Heart right ventricle (tissue), 16 donors: Measurements from ENCODE around the gene F11. TPM values are rescaled to one million over a fixed set of nuclear protein-coding genes. Genes with fewer than 3 reads are reported as not detected.
"Not testable (repeated sequence)": the region's sequence is repeated elsewhere in the genome, so short reads cannot be mapped to it uniquely, and the experiment has no call there.

Experiments
- ATAC-seq, 8 donors: fragments of 200-7000 bp; cut with Tn5 transposase; one replicate each; pipeline ENCODE4 v1.9.1; 2020; ENCODE audit warnings: mild to moderate bottlenecking in 8 of 8, moderate library complexity in 8 of 8, moderate number of reproducible peaks in 1 of 8
- DNase-seq, 2 donors: peaks; one replicate each; pipeline ENCODE4 v3.0.0-alpha.2; 2020
- H3K27ac ChIP-seq, 10 donors: fragments of 200-600 bp; sonication (generic) in 2 of 10; one replicate each; pipeline versions ENCODE4 v1.5.0 to v1.8.0; 2020 to 2022; ENCODE audit warnings: mild to moderate bottlenecking in 3 of 10
- H3K27me3 ChIP-seq, 7 donors: fragments of 200-600 bp; one replicate each; pipeline ENCODE4 v1.8.0; 2021 to 2022; ENCODE audit warnings: mild to moderate bottlenecking in 2 of 7
- H3K36me3 ChIP-seq, 9 donors: fragments of 200-600 bp; sonication (generic) in 1 of 9; one replicate each; pipeline versions ENCODE4 v1.5.0 to v1.8.0; 2020 to 2022; ENCODE audit warnings: mild to moderate bottlenecking in 2 of 9
- H3K4me1 ChIP-seq, 9 donors: fragments of 200-600 bp; sonication (generic) in 1 of 9; one replicate each; pipeline versions ENCODE4 v1.5.0 to v1.8.0; 2020 to 2022; ENCODE audit warnings: mild to moderate bottlenecking in 4 of 9
- H3K4me3 ChIP-seq, 10 donors: fragments of 200-600 bp; sonication (generic) in 2 of 10; one replicate each; pipeline versions ENCODE4 v1.5.0 to v1.8.0; 2020 to 2022; ENCODE audit warnings: mild to moderate bottlenecking in 7 of 10, moderate library complexity in 2 of 10
- H3K9me3 ChIP-seq, 11 donors: fragments of 200-600 bp in 10 of 11; sonication (generic) in 2 of 11; one replicate each; pipeline versions ENCODE4 v1.5.0 to v1.8.0; 2013 to 2022; ENCODE audit warnings: mild to moderate bottlenecking in 2 of 11, control low read depth in 1 of 11, moderate library complexity in 1 of 11
- WGBS, 2 donors: extraction: QIAGEN DNeasy Blood & Tissue Kit; methylation state at CpG; one replicate each; pipeline ENCODE4 v1.1.7; 2013; ENCODE audit warnings: inconsistent platforms in 1 of 2; 5-methylcytosine and 5-hydroxymethylcytosine counted together
- intact Hi-C, 10 donors: fragments of 100-400 bp; cut with DNase I; formaldehyde crosslinking; loops; one replicate each; pipeline versions ENCODE4 v1.11.1 to v1.14.2; 2022
- polyA plus RNA-seq, 2 donors: library from polyadenylated mRNA; stranded (reverse); fragments of 200-250 nt; gene quantifications; one replicate each; pipeline ENCODE4 v1.2.3, GENCODE V29; 2013
- total RNA-seq, 10 donors: library from RNA; stranded (reverse); fragmentation: NEBNext Ultra II Directional in 3 of 10; extraction: Animal tissue kit (Norgen Biotek cat#: 25700) in 3 of 10; gene quantifications; one replicate each; pipeline versions ENCODE4 v1.2.1 to v1.2.4, GENCODE V29; 2021 to 2023
- TF ChIP-seq, protein P1 (sequence below), 9 donors: fragments of 200-600 bp; sonication (generic) in 2 of 9; IDR thresholded peaks; one replicate each; pipeline versions ENCODE4 v1.5.0 to v1.8.0; 2021 to 2022; ENCODE audit warnings: antibody characterized with exemption in 9 of 9, mild to moderate bottlenecking in 5 of 9, moderate library complexity in 1 of 9
- donor health status: Arrhythmogenic right ventricular cardiomyopathy.
- donor health status: ischemic (EF 13 %, LVEDD 7.1; RV severe dilation, severe dysfunction).
- donor health status: healthy with polysubstance abuse.
- donor health status: DM: no; HTN: yes; CAD: no.
- donor health status: DM: no; HTN: no; CAD: no.
- donor health status: ischemic (EF 25% LVEDD 6.9; RV normal size, moderate dysfunction).
- donor health status: ischemic (EF 25% LVEDD 5.7; RV mildly dilated, moderate dysfunction).
- donor health status: healthy.
- donor health status: DM: yes; HTN: yes; CAD: no.
- donor health status: Ischemic cardiomyopathy.
- donor health status: ischemic (EF 35%, LVEDD 5.7; RV mildly dilated, moderate dysfunction).
- donor health status: nonischemic (EF 11% LVEDD 7.7; RV severe dilation, severe dysfunction).
- donor health status: DM: yes; HTN: yes; CAD: no.
- donor health status: PGD.
- donor health status: ischemic (EF 29% LVEDD 5.4; RV normal size, mild dysfunction).
- donor health status: nonischemic (EF 23%, LVEDD 6.1; RV moderate dilation, normal function).

The F11 gene
- total and polyA plus RNA-seq, 12 donors, result 0.09 to 0.37 (median 0.16) TPM; not detected in 9

DNA sequence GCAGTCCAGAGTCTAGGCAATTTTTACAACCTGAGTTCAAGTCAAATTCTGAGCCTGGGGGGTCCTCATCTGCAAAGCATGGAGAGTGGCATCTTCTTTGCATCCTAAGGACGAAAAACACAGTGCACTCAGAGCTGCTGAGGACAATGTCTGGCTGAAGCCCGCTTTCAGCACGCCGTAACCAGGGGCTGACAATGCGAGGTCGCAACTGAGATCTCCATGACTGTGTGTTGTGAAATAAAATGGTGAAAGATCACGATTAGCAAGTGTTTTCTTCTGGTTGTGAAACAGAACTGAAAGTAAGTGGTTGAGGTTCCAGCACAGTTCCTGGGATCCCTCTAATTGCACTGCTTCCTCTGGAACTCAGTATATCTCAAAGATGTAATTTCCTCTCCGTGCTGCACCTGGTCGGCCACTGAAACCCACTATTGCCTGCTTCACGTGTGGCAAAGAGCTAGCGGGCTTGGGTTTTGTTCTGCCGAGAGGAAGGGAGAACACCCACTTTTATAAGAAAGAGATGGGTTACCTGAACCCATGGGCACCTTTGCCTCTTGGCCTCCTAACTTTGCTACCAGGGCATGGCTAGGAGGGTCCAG, 7.7 kb upstream of the F11 start:
- H3K27ac ChIP-seq, result no peak overlapping the region
- H3K36me3 ChIP-seq, result peaks cover 0 to 45% (median 0%) of the 10 kb centered on the region in 9 donors
- WGBS, 2 donors, result 89 to 91% methylated on average over 12 of the region's 12 CpGs
- H3K4me3 ChIP-seq, result no peak overlapping the region
- H3K27me3 ChIP-seq, result no peaks in the 10 kb centered on the region
- peaks cover 0 to 4% (median 0%) of the 10 kb centered on the region in 9 donors for H3K4me1 ChIP-seq
- TF ChIP-seq, protein P1, sequence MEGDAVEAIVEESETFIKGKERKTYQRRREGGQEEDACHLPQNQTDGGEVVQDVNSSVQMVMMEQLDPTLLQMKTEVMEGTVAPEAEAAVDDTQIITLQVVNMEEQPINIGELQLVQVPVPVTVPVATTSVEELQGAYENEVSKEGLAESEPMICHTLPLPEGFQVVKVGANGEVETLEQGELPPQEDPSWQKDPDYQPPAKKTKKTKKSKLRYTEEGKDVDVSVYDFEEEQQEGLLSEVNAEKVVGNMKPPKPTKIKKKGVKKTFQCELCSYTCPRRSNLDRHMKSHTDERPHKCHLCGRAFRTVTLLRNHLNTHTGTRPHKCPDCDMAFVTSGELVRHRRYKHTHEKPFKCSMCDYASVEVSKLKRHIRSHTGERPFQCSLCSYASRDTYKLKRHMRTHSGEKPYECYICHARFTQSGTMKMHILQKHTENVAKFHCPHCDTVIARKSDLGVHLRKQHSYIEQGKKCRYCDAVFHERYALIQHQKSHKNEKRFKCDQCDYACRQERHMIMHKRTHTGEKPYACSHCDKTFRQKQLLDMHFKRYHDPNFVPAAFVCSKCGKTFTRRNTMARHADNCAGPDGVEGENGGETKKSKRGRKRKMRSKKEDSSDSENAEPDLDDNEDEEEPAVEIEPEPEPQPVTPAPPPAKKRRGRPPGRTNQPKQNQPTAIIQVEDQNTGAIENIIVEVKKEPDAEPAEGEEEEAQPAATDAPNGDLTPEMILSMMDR (IDR thresholded peaks at IDR 0.05), result no peak
- intact Hi-C loops, result no loop called here
- DNase-seq, result no peak
- no peak for ATAC-seq
- no peaks in the 10 kb centered on the region for H3K9me3 ChIP-seq

DNA sequence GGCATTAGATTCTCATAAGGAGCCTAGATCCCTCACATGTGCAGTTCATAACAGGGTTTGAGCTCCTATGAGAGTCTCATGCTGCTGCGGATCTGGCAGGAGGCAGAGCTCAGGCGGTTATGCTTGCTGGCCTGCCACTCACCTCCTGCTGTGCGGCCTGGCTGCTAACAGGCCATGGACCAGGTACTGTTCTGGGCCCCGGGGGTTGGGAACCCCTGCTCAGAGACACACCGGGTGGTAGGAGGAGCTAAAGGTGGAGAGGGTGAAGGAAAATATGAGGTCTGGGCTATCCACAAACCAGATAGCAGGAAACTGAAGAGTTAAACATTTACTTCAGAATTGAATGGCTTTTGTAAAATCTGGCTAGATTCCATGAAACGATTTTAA, 5.9 kb upstream of the F11 start:
- no peak for ATAC-seq
- WGBS, 2 donors, result 77 to 88% methylated on average over 6 of the region's 6 CpGs
- H3K4me1 ChIP-seq, result peaks cover 0 to 4% (median 0%) of the 10 kb centered on the region in 9 donors

DNA sequence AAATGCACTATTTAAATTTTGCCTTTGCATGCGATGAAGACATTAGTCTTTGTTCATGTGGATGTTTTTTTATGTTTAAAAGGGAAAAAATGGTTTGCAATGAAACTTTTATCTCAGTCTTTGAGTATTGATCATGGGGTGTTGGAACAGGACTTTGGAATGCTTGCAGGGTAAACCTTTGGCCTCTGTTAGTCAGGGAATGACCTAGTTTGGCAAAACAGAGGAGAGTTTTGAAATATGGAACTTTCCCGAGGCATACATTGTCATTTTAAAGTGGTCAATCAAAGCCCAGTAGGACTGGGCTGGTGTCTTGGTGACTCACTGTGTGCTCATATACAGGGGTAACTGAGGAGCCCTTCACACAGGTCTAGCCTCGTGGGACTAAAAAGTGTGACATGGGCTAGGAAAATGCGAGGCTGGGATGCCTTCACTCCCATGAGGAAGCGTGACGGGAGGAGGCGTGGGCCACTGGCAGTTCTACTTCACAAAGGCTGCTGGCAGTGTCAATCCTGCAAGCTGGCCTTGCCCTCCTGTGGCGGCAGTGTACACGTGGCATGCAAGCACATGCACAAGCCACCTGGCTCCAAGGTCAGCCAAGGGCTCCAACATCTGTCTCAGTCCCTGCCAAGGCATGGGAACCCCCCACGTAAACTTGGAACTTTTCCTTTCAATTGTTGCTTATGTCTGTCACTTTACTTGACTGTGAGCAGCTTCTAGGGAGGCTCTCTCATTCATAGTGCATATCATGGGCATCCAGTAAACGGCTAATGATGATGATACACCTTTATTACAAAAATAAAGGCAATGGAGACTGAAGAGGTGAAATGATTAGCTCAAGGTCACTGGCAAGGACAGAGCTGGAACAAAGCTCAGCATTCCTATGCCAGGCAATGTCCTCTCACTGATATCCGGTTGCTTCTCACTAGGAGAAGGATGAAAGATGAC, 5.2 kb upstream of the F11 start:
- ATAC-seq (peak in 3 of 8 donors; percentile 34 to 63 (median 35)), DNase-seq (no peak)
- 74% methylated on average over 12 of the region's 12 CpGs for WGBS, 2 donors
- Histone ChIP-seq H3K4me3 (no peak overlapping the region), H3K27me3 (peaks cover 0 to 11% (median 0%) of the 10 kb centered on the region in 7 donors), H3K36me3 (peaks cover 0 to 30% (median 0%) of the 10 kb centered on the region in 9 donors), H3K9me3 (no peaks in the 10 kb centered on the region), H3K4me1 (peaks cover 0 to 4% (median 0%) of the 10 kb centered on the region in 9 donors), H3K27ac (no peak overlapping the region)
- intact Hi-C loops, result no loop called here
- TF ChIP-seq, protein P1 (IDR thresholded peaks at IDR 0.05), result no peak

More for the DNA sequence above, 5.9 kb upstream of the F11 start:
- H3K27me3 ChIP-seq, result peaks cover 0 to 6% (median 0%) of the 10 kb centered on the region in 7 donors
- H3K36me3 ChIP-seq, result peaks cover 0 to 37% (median 0%) of the 10 kb centered on the region in 9 donors
- intact Hi-C loops, result no loop called here
- DNase-seq, result no peak
- TF ChIP-seq, protein P1 (IDR thresholded peaks at IDR 0.05), result no peak
- H3K9me3 ChIP-seq, result no peaks in the 10 kb centered on the region
- no peak overlapping the region for H3K27ac ChIP-seq
- no peak overlapping the region for H3K4me3 ChIP-seq

DNA sequence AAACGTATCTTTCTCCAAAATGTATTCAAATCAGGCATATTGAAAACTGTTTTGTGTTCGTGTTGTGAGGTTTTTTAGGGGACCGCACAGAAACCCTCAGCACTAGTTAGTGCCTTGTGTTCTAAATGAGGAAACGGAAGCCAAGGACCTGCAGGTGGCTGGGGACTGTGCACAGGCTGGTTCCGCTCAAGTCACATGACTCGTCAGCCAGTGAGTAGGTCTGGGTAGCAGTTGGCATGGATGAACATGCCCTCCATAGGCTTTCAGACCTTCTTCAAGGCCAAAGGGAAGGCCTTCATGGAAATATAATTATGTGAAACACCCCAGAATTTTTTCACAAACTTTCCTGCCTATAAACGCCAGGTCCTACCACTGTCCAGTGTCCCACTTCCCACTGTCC, 1.3 kb upstream of the F11 start:
- Histone ChIP-seq H3K27ac (no peak overlapping the region), H3K9me3 (no peaks in the 10 kb centered on the region), H3K4me3 (no peak overlapping the region), H3K36me3 (no peaks in the 10 kb centered on the region), H3K27me3 (peaks cover 0 to 42% (median 5%) of the 10 kb centered on the region in 7 donors), H3K4me1 (peaks cover 0 to 4% (median 0%) of the 10 kb centered on the region in 9 donors)
- TF ChIP-seq, protein P1 (IDR thresholded peaks at IDR 0.05), result no peak
- ATAC-seq, result no peak
- no peak for DNase-seq
- intact Hi-C loops, result no loop called here
- 92 to 96% methylated on average over 7 of the region's 7 CpGs for whole genome bisulfite sequencing, 2 donors

DNA sequence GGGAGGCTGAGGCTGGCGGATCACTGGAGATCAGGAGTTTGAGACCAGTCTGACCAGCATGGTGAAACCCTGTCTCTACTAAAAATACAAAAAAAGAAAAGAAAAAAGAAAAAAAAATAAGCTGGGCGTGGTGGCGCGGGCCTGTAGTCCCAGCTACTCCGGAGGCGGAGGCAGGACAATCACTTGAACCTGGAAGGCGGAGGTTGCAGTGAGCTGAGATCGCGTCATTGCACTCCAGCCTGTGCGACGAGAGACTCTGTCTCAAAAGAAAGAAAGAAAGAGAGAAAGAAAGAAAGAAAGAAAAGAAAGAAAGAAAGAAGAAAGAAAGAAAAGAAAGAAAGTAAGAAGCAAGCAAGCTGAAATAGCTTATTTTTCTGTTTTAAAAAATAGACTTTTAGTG, 739 bp upstream of the F11 start:
- DNase-seq, H3K4me3 ChIP-seq, H3K4me1 ChIP-seq, ATAC-seq, intact Hi-C loops, H3K36me3 ChIP-seq, H3K9me3 ChIP-seq, H3K27ac ChIP-seq: not testable (repeated sequence)
- peaks cover 0 to 42% (median 5%) of the 10 kb centered on the region in 7 donors for H3K27me3 ChIP-seq
- WGBS, 2 donors, result 96 to 98% methylated on average over 11 of the region's 11 CpGs
